Renal cortex interstitium (tissue), 11 donors: ENCODE measurements around the gene NME7. TPM values are rescaled to one million over a fixed set of nuclear protein-coding genes. Genes with fewer than 3 reads are reported as not detected.

Source experiments
- DNase-seq, 11 donors: peaks; one replicate each; pipeline ENCODE4 v3.0.0-alpha.2; 2013; ENCODE audit warnings: low read depth in 9 of 11, low spot score in 4 of 11; ENCODE audit errors: extremely low read depth in 1 of 11
- polyA plus RNA-seq, 3 donors: library from polyadenylated mRNA; unstranded; fragments of 120-200 nt; gene quantifications; one replicate each; pipeline ENCODE4 v1.2.1, GENCODE V29; 2013; ENCODE audit not compliant: insufficient read length in 3 of 3

The NME7 gene
- polyA plus RNA-seq, 3 donors, result 97.5 to 124 (median 115) TPM

DNA sequence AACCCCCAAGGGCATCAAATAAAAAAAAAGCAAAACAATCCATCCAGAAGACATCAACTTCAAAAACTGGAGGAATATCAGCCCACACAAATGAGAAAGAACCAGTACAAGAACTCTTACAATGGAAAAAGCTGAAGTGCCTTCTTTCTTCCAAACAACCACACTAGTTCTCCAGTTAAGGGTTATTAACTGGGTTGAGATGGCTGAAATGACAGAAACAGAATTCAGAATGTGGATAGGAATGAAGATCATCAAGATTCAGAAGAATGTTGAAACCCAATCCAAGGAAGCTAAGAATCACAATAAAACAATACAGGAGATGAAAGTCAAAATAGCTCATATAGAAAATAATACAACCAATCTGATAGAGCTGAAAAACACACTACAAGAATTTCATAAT lies 104.5 kb downstream of the NME7 start:
- DNase-seq, result no peak

GRCh38 chr1:169261884-169262283 lies 105.7 kb downstream of the NME7 start:
- DNase-seq, result no peak

- DNase-seq, result no peak
Measured at GRCh38 chr1:169260478-169261151, 107.0 kb downstream of the NME7 start.

DNA sequence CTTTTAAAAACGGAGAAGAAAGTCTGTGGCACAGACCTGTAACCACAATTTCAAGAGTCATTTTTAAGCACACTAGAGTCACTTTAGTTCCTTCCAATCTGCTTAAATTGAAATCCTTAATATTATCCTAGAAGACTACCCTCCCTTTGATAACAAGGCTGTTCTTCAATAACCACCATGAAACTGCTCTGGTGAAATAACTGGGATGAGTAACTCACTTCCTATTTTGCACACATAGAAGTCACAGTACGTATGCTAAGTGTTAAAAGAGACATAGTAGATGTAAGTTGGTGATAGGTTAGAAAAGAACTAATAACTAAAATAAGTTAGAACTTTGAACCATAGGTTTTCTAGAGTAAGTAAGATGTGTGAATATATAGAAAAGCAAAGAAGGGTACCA lies 107.8 kb downstream of the NME7 start:
- no peak for DNase-seq

- no peak for DNase-seq
Measured at GRCh38 chr1:169250795-169251194, 116.8 kb downstream of the NME7 start.

GRCh38 chr1:169250022-169250421 lies 117.6 kb downstream of the NME7 start:
- no peak for DNase-seq

DNA sequence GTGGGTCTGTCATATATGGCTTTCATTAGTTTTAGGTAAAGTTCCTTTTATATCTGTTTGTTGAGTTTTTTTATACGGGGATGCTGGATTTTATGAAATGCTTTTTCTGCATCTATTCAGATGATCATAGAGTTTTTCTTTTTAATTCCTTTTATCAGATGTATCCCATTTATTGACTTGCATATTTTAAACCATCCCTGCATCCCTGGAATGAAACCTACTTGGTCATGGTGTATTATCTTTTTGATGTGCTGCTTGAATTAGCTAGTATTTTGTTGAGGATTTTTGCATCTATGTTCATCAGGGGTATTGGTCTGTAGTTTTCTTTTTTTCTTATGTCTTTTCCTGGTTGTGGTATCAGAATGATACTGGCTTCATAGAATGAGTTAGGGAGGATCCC lies 118.0 kb downstream of the NME7 start:
- DNase-seq, result no peak

DNA sequence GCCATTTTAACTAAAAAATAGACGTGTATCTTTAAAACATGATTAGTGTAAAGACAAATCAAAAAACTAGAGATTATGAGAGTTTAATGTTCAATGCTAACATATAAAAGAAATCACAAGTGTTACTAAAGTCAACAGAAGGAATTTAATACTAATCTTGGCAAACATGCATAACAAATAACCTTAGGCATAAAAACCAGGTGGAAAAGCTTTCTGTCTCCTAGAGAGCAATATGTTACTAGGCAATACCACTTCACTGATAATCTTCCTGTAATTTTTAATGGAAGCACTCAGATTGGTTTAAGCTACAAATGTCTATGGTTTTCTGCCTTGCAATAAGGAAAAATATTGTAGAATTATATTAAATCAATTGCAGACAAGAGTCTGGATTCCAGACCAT lies 121.9 kb downstream of the NME7 start:
- no peak for DNase-seq

DNA sequence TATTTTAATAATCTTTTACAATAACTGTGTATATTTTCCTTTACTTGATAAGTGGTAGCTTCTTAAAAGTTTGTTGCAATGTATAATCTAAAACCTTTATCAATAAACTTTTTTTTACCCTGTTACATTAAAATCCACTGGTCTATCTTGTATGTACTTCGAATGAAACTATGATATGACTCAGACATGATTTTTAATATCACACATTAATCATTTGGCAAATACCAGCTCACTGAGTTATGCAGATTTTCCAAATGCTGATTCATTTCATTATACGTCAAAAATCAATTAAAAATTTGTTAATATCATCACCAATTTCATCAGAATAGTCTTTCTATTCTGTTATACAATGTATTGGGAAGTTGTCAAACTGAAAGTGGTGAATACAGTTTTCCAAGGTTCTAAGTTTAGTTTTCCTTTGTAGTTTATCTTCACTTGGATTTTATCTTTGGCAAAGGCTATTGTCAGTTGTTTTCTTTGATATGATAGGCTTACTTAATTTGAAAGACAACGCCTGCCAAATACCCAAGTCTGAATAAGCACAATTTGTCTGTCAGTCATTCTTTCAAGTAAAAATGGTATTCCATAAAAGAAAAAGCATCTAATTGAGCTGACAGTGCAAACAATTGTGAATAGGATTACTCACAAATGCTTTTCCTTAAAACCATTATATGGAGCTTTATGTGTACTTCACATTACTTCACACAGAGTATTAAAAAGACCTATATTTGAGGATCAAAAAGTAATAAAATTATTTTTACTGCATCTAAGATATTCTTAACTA lies 127.0 kb downstream of the NME7 start:
- DNase-seq, result no peak

DNA sequence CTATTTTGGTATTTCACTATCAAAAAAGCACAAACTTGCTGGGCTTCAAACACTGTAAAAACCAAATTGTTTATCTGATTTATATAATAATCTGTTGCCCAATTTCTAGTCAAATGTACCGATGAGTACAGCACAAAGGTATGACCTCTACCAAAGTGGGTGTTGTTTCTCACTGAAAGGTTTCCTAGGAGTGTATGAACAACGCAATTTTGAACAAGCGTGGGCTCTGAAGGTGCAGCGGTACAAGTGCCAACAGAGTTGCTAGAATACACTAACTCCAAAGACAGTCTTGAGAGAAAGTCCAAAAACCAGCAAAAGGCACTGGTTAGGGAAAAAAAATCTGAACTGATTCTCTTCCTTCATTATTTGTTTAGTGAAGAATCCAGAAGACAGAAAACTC lies 130.7 kb downstream of the NME7 start:
- DNase-seq, result no peak

DNA sequence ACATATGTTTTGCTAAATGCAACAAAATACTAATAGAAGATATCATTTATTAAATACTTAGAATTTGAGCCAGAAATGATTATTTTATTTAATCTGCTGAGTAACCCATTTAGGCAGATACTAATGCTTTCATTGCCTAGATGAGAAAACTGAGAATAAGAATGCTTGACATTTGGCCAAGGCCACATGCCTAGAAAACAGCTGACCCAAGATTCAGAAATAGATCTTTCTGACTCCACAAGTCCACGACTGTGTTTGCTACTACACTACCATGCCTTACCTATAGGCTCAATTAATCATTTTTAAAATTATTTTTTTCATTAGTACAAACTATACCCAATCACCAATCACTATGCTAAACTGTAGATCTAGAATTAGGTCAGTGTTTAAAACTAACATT lies 131.5 kb downstream of the NME7 start:
- DNase-seq, result no peak

DNA sequence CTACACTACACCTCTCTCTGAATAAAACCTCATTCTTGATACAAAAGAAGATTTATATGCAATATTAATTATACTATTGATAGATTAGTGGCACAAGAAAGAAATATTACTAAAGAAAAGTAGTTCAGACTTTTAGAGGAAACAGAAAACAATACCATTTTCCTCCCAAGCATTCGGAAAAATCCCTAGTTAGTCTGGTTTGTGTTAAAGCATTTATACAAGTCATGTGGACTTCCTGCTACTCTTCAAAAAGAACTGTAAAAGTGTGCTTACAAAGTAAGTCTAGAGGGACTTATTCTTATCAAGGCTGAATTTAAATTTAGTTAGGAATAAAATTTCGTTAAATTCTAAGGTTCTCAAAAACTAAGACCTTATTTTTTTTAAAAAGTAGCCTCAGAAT lies 132.0 kb downstream of the NME7 start:
- DNase-seq, result no peak

- DNase-seq, result no peak
Measured at GRCh38 chr1:169234780-169235179, 132.8 kb downstream of the NME7 start.

GRCh38 chr1:169217636-169218035 lies 150.0 kb downstream of the NME7 start:
- no peak for DNase-seq

DNA sequence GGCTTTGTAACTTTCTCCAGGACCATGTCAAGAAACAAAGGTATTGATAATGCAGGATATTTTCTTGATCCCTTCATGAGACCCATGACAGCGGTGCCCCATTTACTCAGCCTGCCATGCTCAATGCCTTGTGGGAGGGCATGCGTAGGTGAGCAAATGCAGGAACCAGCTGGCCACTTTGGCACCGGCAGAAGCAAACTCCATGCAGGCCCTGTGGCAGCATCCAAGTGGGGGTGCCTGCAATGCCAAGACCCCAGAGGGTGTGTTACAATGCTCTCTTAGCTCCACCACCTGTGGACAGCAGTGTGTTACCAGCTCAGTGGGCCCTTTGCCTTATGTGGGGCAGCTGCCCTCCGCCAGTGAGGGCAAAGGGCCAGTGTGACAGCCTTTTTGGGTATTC lies 153.0 kb downstream of the NME7 start:
- DNase-seq, result no peak

- no peak for DNase-seq
Measured at GRCh38 chr1:169212088-169212487, 155.5 kb downstream of the NME7 start.

GRCh38 chr1:169207797-169208520 lies 159.6 kb downstream of the NME7 start:
- DNase-seq, result peak in 2 of 11 donors; percentile 4 to 18

DNA sequence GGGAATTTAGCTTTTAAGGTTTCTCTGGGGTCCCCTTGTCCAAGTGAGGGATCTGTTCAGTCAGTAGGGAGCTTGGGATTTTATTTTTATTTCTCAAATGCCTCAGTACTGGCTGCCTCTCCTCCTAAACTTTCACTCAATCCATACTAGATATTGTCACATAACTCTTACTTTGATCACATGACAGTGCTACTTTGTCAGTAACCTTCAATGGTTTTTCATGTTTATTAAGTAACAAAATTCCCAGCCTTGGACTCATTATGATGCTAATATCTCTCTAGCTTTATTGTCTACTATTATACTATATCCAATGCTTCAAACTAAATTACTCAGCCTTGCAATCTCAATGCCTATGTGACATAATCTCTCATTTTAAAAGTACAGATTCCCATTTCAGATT lies 163.4 kb downstream of the NME7 start:
- DNase-seq, result no peak

GRCh38 chr1:169202791-169203665 lies 164.6 kb downstream of the NME7 start:
- no peak for DNase-seq
